NCI-H82 (cell line): ENCODE data around the gene STK24.

Source experiments
- DNase-seq: peaks from one replicate; lab custom pipeline; 2025; lab: John Stamatoyannopoulos, UW

Gene STK24

GRCh38 chr13:98532254-98532653 lies 44.7 kb downstream of the STK24 start:
- no peak for DNase-seq

- peak; percentile 21 for DNase-seq
These were observed 46.7 kb downstream of the STK24 start for GRCh38 chr13:98530217-98530616.

GRCh38 chr13:98529171-98529570 lies 47.7 kb downstream of the STK24 start:
- peak; percentile 75 for DNase-seq

- DNase-seq, result no peak
These were observed 48.2 kb downstream of the STK24 start for GRCh38 chr13:98528663-98529064.

GRCh38 chr13:98527526-98527925 lies 49.4 kb downstream of the STK24 start:
- DNase-seq, result no peak

- DNase-seq, result no peak
These were observed 50.8 kb downstream of the STK24 start for GRCh38 chr13:98526182-98526512.

- DNase-seq, result no peak
These were observed 51.3 kb downstream of the STK24 start for GRCh38 chr13:98525456-98526181.

- no peak for DNase-seq
These were observed 52.1 kb downstream of the STK24 start for GRCh38 chr13:98524793-98525192.

GRCh38 chr13:98524391-98524790 lies 52.5 kb downstream of the STK24 start:
- no peak for DNase-seq

GRCh38 chr13:98523455-98524102 lies 53.3 kb downstream of the STK24 start:
- no peak for DNase-seq

- no peak for DNase-seq
These were observed 54.5 kb downstream of the STK24 start for GRCh38 chr13:98522371-98522770.

- no peak for DNase-seq
These were observed 55.3 kb downstream of the STK24 start for GRCh38 chr13:98521461-98522247.

- DNase-seq, result no peak
These were observed 56.0 kb downstream of the STK24 start for GRCh38 chr13:98520674-98521449.

GRCh38 chr13:98519976-98520375 lies 56.9 kb downstream of the STK24 start:
- DNase-seq, result no peak

GRCh38 chr13:98517576-98518310 lies 59.2 kb downstream of the STK24 start:
- no peak for DNase-seq

- DNase-seq, result no peak
These were observed 61.0 kb downstream of the STK24 start for GRCh38 chr13:98515818-98516465.

GRCh38 chr13:98514288-98514687 lies 62.6 kb downstream of the STK24 start:
- DNase-seq, result no peak

- DNase-seq, result no peak
These were observed 63.1 kb downstream of the STK24 start for GRCh38 chr13:98513837-98514236.

- no peak for DNase-seq
These were observed 63.9 kb downstream of the STK24 start for GRCh38 chr13:98512774-98513665.

GRCh38 chr13:98511435-98511834 lies 65.5 kb downstream of the STK24 start:
- no peak for DNase-seq
